GM18519 (cell line): Measurements from ENCODE around the gene S100A14.
"Not testable (repeated sequence)": the region's sequence is repeated elsewhere in the genome, so short reads cannot be mapped to it uniquely, and the experiment has no call there.

ENCODE experiments used
- ATAC-seq: cut with Tn5 transposase; IDR thresholded peaks from one replicate; pipeline ENCODE4 v1.9.1; 2021; ENCODE audit warnings: mild to moderate bottlenecking, moderate library complexity; ENCODE audit not compliant: unreplicated experiment, low FRiP score

Gene S100A14

GRCh38 chr1:153597206-153597605, 18.9 kb downstream of the S100A14 start:
- no peak for ATAC-seq

- no peak for ATAC-seq
These were observed 23.4 kb downstream of the S100A14 start for GRCh38 chr1:153592748-153593147.

- no peak for ATAC-seq
These were observed 27.6 kb downstream of the S100A14 start for GRCh38 chr1:153588482-153588881.

- not testable (repeated sequence) for ATAC-seq
These were observed 28.1 kb downstream of the S100A14 start for GRCh38 chr1:153588033-153588432.

DNA sequence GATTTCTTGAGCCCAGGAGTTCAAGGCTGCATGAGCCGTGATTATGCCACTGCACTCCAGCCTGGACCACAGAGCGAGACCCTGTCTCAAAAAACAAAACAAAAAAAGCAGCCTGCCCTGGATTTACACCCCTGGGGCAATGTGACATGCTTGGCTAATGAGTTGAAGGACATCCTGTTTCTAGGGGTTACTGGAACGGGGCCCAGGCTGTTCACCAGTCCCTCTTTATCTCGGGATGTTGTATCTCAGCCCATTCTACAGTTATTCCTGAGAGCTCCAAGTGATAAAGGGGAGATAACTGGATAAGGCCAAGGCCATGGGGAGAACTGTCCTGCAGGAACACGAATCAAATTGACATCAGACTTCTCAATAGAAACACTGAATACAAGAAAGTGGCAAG, 28.8 kb downstream of the S100A14 start:
- ATAC-seq: no peak

GRCh38 chr1:153586347-153586746, 29.8 kb downstream of the S100A14 start:
- no peak for ATAC-seq

DNA sequence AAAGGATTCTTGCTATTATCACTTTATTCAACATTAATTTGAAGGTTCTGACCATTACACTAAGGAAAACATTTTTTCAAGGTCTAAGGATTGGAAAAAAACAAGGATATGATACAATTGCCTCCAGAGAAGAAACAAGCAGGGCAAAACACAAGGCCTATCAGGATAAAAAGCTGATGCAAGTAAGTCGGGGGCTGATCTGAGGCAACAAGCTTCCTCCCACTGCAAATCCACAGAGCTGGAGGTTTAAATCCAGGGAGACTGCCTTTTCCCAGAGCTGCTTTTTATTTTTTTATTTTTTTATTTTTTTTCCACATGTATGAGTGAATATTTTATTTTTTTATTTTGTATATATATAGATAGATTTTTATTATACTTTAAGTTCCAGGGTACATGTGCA, 31.1 kb downstream of the S100A14 start:
- ATAC-seq: no peak

DNA sequence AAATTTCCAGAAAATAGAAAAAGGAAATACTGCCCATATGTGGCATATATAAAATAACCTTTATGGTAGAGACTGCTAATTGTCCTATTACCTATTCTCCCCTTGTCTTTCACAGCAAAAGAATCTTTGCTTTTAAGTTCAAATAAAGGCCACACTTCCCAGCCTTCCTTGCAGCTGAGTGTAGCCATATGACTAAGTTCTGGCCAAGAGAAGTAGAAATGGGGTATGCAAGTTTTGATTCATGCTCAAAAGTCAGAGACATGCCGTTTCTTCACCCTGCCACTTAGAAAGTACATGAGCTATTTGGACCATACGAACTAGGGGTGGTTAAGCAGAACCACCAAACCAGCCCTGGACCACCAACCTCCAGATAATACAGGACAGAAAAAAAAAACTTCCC, 32.1 kb downstream of the S100A14 start:
- no peak for ATAC-seq

DNA sequence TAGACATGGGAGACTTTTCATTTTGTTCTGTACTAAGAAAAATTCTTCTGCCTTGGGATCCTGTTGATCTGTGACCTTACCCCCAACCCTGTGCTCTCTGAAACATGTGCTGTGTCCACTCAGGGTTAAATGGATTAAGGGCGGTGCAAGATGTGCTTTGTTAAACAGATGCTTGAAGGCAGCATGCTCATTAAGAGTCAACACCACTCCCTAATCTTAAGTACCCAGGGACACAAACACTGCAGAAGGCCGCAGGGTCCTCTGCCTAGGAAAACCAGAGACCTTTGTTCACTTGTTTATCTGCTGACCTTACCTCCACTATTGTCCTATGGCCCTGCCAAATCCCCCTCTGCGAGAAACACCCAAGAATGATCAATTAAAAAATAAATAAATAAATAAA, 32.6 kb downstream of the S100A14 start:
- ATAC-seq: not testable (repeated sequence)

- ATAC-seq: not testable (repeated sequence)
These were observed 33.3 kb downstream of the S100A14 start for GRCh38 chr1:153582836-153583235.

GRCh38 chr1:153578936-153579335, 37.2 kb downstream of the S100A14 start:
- ATAC-seq: no peak

DNA sequence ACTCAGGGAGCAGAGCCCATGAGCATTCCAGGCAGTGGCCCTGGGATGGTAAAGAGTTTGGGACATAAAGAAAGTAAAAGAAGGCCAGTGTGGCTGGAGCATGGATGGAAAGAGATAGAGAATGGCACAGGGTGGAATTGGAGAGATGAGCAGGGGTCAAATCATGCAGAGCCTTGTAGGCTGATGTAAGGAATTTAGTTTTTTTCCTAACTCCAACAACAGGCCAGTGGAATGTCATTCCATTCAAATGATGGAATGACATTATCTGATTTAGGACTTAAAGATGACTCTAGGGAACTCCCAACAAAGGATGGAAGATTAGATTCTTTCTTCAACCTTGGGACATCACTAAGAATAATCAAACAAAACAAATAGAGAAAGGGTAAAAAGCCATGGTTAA, 37.6 kb downstream of the S100A14 start:
- ATAC-seq: no peak

DNA sequence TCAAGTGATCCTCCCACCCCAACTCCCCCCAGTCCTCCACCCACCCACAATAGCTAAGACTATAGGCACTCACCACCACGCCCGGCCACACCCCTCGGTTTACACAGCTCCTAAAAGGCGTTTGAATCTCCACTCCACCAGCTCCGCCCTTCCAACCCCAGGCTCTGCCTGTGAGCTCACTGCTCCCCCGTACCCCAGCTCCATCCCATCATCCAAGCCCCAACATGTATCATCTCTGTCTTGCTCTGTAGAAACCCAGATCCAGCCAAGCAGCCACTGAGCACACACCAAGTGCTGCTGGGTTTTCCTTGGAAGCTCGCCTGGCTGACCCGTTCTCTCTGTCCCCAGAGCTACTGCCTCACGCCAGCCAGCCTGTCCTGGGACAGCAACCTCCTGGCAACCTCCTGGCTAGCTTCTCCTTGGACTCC, 38.5 kb downstream of the S100A14 start:
- ATAC-seq: no peak

DNA sequence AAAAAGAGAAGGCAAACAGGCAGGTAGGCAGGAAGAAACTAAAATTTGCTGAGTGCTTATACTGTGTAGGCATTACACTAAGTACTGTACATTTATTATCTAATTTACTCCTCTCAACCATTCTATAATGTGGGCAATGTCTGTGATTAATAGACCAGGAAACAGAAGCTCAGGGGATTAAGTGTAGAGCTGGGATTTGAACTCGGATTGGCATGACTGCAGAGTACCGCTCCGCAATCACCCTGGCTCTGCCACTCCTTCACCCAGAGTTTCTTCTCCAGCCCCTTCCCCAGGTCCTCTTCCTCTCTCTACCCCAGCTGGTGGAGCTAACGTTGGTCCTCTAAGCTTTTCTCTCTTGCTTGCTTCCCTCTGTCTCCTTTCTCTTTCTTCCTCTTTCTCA, 39.0 kb downstream of the S100A14 start:
- no peak for ATAC-seq

- not testable (repeated sequence) for ATAC-seq
These were observed 40.6 kb downstream of the S100A14 start for GRCh38 chr1:153575497-153575896.

DNA sequence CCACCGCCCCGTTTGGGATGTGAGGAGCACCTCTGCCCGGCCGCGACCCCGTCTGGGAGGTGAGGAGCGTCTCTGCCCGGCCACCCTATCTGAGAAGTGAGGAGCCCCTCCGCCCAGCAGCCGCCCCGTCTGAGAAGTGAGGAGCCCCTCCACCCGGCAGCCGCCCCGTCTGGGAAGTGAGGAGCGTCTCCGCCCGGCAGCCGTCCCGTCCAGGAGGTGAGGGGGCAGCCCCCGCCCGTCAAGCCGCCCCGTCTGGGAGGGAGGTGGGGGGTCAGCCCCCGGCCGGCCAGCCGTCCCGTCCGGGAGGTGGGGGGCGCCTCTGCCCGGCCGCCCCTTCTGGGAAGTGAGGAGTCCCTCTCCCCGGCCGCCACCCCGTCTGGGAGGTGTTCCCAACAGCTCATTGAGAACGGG, 41.0 kb downstream of the S100A14 start:
- not testable (repeated sequence) for ATAC-seq

- no peak for ATAC-seq
These were observed 42.8 kb downstream of the S100A14 start for GRCh38 chr1:153573351-153573750.

GRCh38 chr1:153572569-153573015, 43.5 kb downstream of the S100A14 start:
- no peak for ATAC-seq

DNA sequence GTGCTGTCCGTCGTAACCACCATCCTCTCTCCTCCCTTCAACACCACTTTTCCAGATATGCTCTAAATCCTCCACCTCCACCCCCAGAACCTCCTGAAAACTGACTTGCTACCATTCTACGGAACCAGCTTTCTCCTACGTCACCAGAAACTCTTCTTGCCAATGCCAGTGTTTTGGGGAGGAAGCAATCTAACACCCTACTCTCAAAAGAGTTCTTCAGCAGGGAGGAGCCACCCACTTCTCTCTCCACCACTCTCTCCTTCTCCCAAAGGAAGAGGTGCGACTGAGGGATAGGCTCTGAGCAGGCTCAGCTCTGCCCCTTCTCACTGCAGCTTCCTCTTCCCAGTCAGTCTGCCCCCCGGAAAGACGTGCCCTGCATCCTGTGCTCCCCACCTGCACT, 44.4 kb downstream of the S100A14 start:
- ATAC-seq: no peak

GRCh38 chr1:153570874-153571273, 45.3 kb downstream of the S100A14 start:
- ATAC-seq: no peak

GRCh38 chr1:153569465-153569864, 46.7 kb downstream of the S100A14 start:
- ATAC-seq: no peak

DNA sequence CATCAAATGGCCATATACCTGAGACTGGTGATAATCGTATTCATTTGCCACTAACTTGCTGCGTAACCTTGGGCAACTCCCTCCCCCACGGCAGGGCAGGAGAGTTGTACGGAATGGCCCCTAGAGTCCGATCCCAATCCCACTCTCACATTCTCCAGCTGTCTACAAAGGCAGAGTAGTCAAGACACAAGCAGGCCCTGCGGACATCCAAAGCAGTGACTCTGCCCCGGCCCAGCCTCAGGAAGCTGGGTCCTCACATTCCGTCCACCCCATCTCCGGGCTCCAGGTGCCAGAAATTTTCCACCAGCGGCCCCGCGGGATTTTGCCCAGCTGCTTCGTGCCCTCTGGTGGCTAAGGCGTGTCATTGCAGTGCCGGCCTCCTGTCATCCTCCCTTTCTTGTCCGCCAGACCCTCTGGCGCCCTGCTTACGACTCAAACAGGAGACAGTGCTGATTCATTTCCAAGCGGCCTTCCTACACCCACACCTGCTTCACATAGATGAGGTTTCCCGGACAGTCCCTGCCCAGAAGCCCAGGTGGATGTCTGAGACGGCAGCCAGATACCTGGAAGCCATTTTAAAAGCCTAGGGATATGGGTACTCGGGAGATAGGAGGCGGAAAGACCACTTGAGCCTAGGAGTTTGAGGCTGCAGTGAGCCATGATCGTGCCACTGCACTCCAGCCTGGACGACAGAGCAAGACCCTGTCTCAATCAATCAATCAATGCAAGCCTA, 47.6 kb downstream of the S100A14 start:
- no peak for ATAC-seq
